Endothelial cell of umbilical vein (primary cell): ENCODE measurements around the gene WDR76.

ENCODE experiments used
- CTCF ChIP-seq, 2 donors: IDR thresholded peaks; 1 replicate in 1 of 2; 2 replicates in 1 of 2; pipeline ENCODE4 v1.5.1; 2011; ENCODE audit warnings: low read length in 2 of 2, mild to moderate bottlenecking in 2 of 2, moderate library complexity in 2 of 2, control low read depth in 1 of 2, inconsistent platforms in 1 of 2, low read depth in 1 of 2; ENCODE audit not compliant: insufficient read depth in 1 of 2; ENCODE audit errors: extremely low read depth in 1 of 2
- EZH2 ChIP-seq: IDR thresholded peaks from 2 replicates; pipeline ENCODE4 v1.6.1; 2012; ENCODE audit warnings: borderline replicate concordance, low read depth, mild to moderate bottlenecking, moderate library complexity, low read length, inconsistent platforms; ENCODE audit not compliant: severe bottlenecking
- MAX ChIP-seq: IDR thresholded peaks from 2 replicates; pipeline ENCODE4 v1.6.1; 2011; ENCODE audit not compliant: insufficient read depth, insufficient read length
- POLR2A ChIP-seq: IDR thresholded peaks from 2 replicates; pipeline ENCODE4 v1.6.1; 2012; ENCODE audit warnings: low read depth, mild to moderate bottlenecking, control low read depth, low read length
- POLR2AphosphoS5 ChIP-seq: IDR thresholded peaks from 2 replicates; pipeline ENCODE4 v1.6.1; 2012; ENCODE audit warnings: low read depth, mild to moderate bottlenecking, control low read depth, low read length, moderate library complexity; ENCODE audit not compliant: insufficient read depth

- no peak for TF ChIP-seq CTCF (IDR thresholded peaks at IDR 0.05; ENCODE audit: extremely low read depth in 1 of 2, insufficient read depth in 1 of 2, low read depth in 1 of 2, low read length in 2 of 2)
- no peak for TF ChIP-seq POLR2A
- no peak for TF ChIP-seq EZH2
- TF ChIP-seq POLR2AphosphoS5: no peak
- no peak for TF ChIP-seq MAX
These were observed 62.2 kb downstream of the WDR76 start for GRCh38 chr15:43889042-43889441.
